HepG2 (cell line): ENCODE measurements around the gene CIAO2B. TPM values are rescaled to one million over a fixed set of nuclear protein-coding genes. Genes with fewer than 3 reads are reported as not detected.

Experiments
- ATAC-seq: fragments of 200-7000 bp; cut with Tn5 transposase; 3 replicates; pipeline ENCODE4 v1.9.1; 2020; ENCODE audit warnings: mild to moderate bottlenecking, moderate library complexity
- BruUV-seq: library from RNA; stranded (reverse); fragments of 400-500 nt; replicated peaks from 2 replicates; lab custom pipeline; 2021; lab: Mats Ljungman, UMichigan
- CTCF ChIA-PET: fragments of 300-600 bp; formaldehyde crosslinking; extraction: SDS; loops from one replicate; lab custom pipeline; 2021; ENCODE audit warnings: low total read pairs, inconsistent platforms, low intra/inter-chr PET ratio; lab: Yijun Ruan, JAX
- POLR2A ChIA-PET: fragments of 350-600 bp; sonication (Branson Sonifier 250); formaldehyde crosslinking; loops from one replicate; lab custom pipeline; 2020; ENCODE audit warnings: antibody characterized with exemption, inconsistent platforms; lab: Yijun Ruan, JAX
- DNase-seq: peaks from one replicate; pipeline ENCODE4 v3.0.0-alpha.2; 2015; ENCODE audit warnings: low spot score
- FAIRE-seq: peaks from 3 replicates; lab custom pipeline; 2011; peaks lifted over from hg19 to GRCh38; lab: Jason Lieb, UNC
- H2AFZ ChIP-seq: one replicate; pipeline ENCODE4 v1.6.1; 2011; ENCODE audit warnings: low read length, inconsistent platforms
- H3K27ac ChIP-seq: fragments of 300-600 bp; 3 replicates; pipeline ENCODE4 v1.8.0; 2011; ENCODE audit warnings: mixed run types, mild to moderate bottlenecking, mixed read lengths, low read length, inconsistent platforms; ENCODE audit not compliant: insufficient read depth; ENCODE audit errors: extremely low read length
- H3K27me3 ChIP-seq, 2 experiments: fragments of 200-600 bp in 1 of 2; 2 replicates in 1 of 2; 3 replicates in 1 of 2; pipeline versions ENCODE4 v1.6.0 to v1.8.0; 2011; ENCODE audit warnings: low read length in 2 of 2, mild to moderate bottlenecking in 2 of 2, moderate library complexity in 2 of 2, inconsistent platforms in 1 of 2; ENCODE audit not compliant: insufficient read depth in 2 of 2, control insufficient read depth in 1 of 2
- H3K36me3 ChIP-seq, 2 experiments: fragments of 200-600 bp in 1 of 2; replicated peaks in 1 of 2; 2 replicates in 1 of 2; 3 replicates in 1 of 2; pipeline versions ENCODE4 v1.5.1 to v1.8.0; 2011; ENCODE audit warnings: low read length in 2 of 2, inconsistent platforms in 1 of 2; ENCODE audit not compliant: insufficient read depth in 2 of 2, control insufficient read depth in 1 of 2
- H3K4me1 ChIP-seq: 2 replicates; pipeline ENCODE4 v1.5.1; 2012; ENCODE audit warnings: low read length, inconsistent platforms; ENCODE audit not compliant: insufficient read depth
- H3K4me2 ChIP-seq: 2 replicates; pipeline ENCODE4 v1.6.0; 2011; ENCODE audit warnings: low read depth, low read length, inconsistent platforms
- H3K4me3 ChIP-seq, 3 experiments: fragments of 200-600 bp in 1 of 3; sonication (generic), shearing (Covaris generic) in 1 of 3; replicated peaks in 1 of 3; 2 replicates each; pipeline ENCODE4 v1.5.1; 2011 to 2016; ENCODE audit warnings: low read length in 3 of 3, inconsistent platforms in 2 of 3, low read depth in 2 of 3, mild to moderate bottlenecking in 2 of 3, control low read depth in 1 of 3, mixed read lengths in 1 of 3; ENCODE audit not compliant: insufficient read depth in 1 of 3
- H3K79me2 ChIP-seq: one replicate; pipeline ENCODE4 v1.6.1; 2011; ENCODE audit warnings: low read length, inconsistent platforms; ENCODE audit not compliant: insufficient read depth
- H3K9ac ChIP-seq: 2 replicates; pipeline ENCODE4 v1.6.0; 2011; ENCODE audit warnings: mild to moderate bottlenecking, low read depth, low read length, inconsistent platforms; ENCODE audit not compliant: insufficient read depth
- H3K9me3 ChIP-seq: 2 replicates; pipeline ENCODE4 v1.5.1; 2012; ENCODE audit warnings: mild to moderate bottlenecking, low read length
- H4K20me1 ChIP-seq: 2 replicates; pipeline ENCODE4 v1.6.0; 2011; ENCODE audit warnings: inconsistent platforms, mild to moderate bottlenecking, low read length, moderate library complexity; ENCODE audit not compliant: insufficient read depth
- EP300 ChIP-seq, 3 experiments: sonication (generic) in 1 of 3; formaldehyde crosslinking in 1 of 3; IDR thresholded peaks; 2 replicates each; pipeline versions ENCODE4 v1.5.1 to v1.6.1; 2011 to 2020; ENCODE audit warnings: low read depth in 2 of 3, low read length in 2 of 3, borderline replicate concordance in 1 of 3, improper control_type of control experiment in 1 of 3, mild to moderate bottlenecking in 1 of 3, missing genetic modification reagents in 1 of 3, moderate library complexity in 1 of 3
- IRF2 ChIP-seq: IDR thresholded peaks from 2 replicates; pipeline ENCODE4 v1.6.1; 2018; ENCODE audit warnings: missing genetic modification reagents, missing compliant biosample characterization
- RNF2 ChIP-seq: fragments of 450-650 bp; conservative IDR thresholded peaks from 2 replicates; pipeline ENCODE4 v1.6.1; 2016; ENCODE audit warnings: low read depth
- THAP11 ChIP-seq: IDR thresholded peaks from 2 replicates; pipeline ENCODE4 v1.6.1; 2016; ENCODE audit warnings: missing biosample characterization, missing genetic modification reagents
- TMF1 ChIP-seq: sonication (generic); formaldehyde crosslinking; IDR thresholded peaks from 2 replicates; pipeline ENCODE4 v1.8.1; 2022; ENCODE audit warnings: low read depth, missing genetic modification reagents
- TOE1 ChIP-seq: sonication (generic); formaldehyde crosslinking; IDR thresholded peaks from 2 replicates; pipeline ENCODE4 v1.4.0; 2020; ENCODE audit warnings: mild to moderate bottlenecking, missing genetic modification reagents
- ZBTB44 ChIP-seq: sonication (generic); formaldehyde crosslinking; IDR thresholded peaks from 2 replicates; pipeline ENCODE4 v1.4.0; 2020; ENCODE audit warnings: missing genetic modification reagents
- ZNF235 ChIP-seq: sonication (generic); formaldehyde crosslinking; IDR thresholded peaks from 2 replicates; pipeline ENCODE4 v1.8.1; 2023; ENCODE audit warnings: mild to moderate bottlenecking, missing genetic modification reagents, borderline replicate concordance
- ZNF557 ChIP-seq: sonication (generic); formaldehyde crosslinking; IDR thresholded peaks from 2 replicates; pipeline ENCODE4 v1.4.0; 2020; ENCODE audit warnings: missing genetic modification reagents
- ZNF747 ChIP-seq: sonication (generic); formaldehyde crosslinking; IDR thresholded peaks from 2 replicates; pipeline ENCODE4 v1.8.1; 2023; ENCODE audit warnings: missing genetic modification reagents, mild to moderate bottlenecking, borderline replicate concordance
- ZNF782 ChIP-seq: sonication (generic); formaldehyde crosslinking; IDR thresholded peaks from 2 replicates; pipeline ENCODE4 v1.4.0; 2020; ENCODE audit warnings: missing genetic modification reagents, mild to moderate bottlenecking, borderline replicate concordance
- ZSCAN29 ChIP-seq: sonication (generic); formaldehyde crosslinking; conservative IDR thresholded peaks from 2 replicates; pipeline ENCODE4 v1.4.0; 2020; ENCODE audit warnings: mild to moderate bottlenecking, missing genetic modification reagents
- WGBS: methylation state at CpG from one replicate; pipeline ENCODE4 v1.1.6; 2017; ENCODE audit warnings: low lambda C conversion rate; 5-methylcytosine and 5-hydroxymethylcytosine counted together
- in situ Hi-C: cut with HindIII; loops from 2 replicates; pipeline ENCODE4 v1.10.0; 2017; ENCODE audit warnings: low pct_unique_long_range_greater_than_20kb; ENCODE audit not compliant: extremely low pct_ligation_motif_present
- intact Hi-C: fragments of 100-400 bp; cut with micrococcal nuclease; formaldehyde crosslinking; loops from one replicate; pipeline ENCODE4 v1.10.0; 2022; ENCODE audit not compliant: unreplicated experiment
- polyA plus RNA-seq, 8 experiments: library from polyadenylated mRNA; depleted of rRNA in 3 of 8; stranded (reverse) in 7 of 8; unstranded in 1 of 8; fragments of >200 nt; fragmentation: Illumina TruSeq in 4 of 8; extraction: Trizol in 4 of 8; gene quantifications; 2 replicates each; pipeline versions ENCODE4 v1.2.1 to v1.2.3, GENCODE V29; 2011 to 2016; ENCODE audit warnings: low read depth in 4 of 8, missing spikeins in 1 of 8, mixed read lengths in 1 of 8; ENCODE audit not compliant: insufficient read depth in 1 of 8
- total RNA-seq, 5 experiments: library from RNA; depleted of rRNA; stranded (reverse); fragments of >200 nt; fragmentation: Illumina TruSeq; extraction: Trizol; gene quantifications; 2 replicates each; pipeline ENCODE4 v1.2.3, GENCODE V29; 2016; ENCODE audit warnings: low read depth in 1 of 5

Gene CIAO2B
- total and polyA plus RNA-seq, 2 of the 13 experiments (the other 11 are each of a cell fraction or from before 2014, with no cell fraction given), result 157 to 293 TPM

- ChIA-PET CTCF (no interaction called here), POLR2A (interaction anchor here (1.8 to 7.3 kb wide), 3 partner anchors 11 to 18 kb away, joined by 5 to 86 read pairs (median 10); no protein-coding TSS in a partner anchor)
- no peak overlapping the region for H3K4me3 ChIP-seq
- WGBS, result 35% methylated on average over 2 of the region's 2 CpGs
- no peak overlapping the region for H3K9ac ChIP-seq
- H3K27ac ChIP-seq, result no peak overlapping the region
- no peaks in the 10 kb centered on the region for H3K36me3 ChIP-seq
- H2AFZ ChIP-seq, result no peak overlapping the region
- no peak for FAIRE-seq
- H4K20me1 ChIP-seq, result no peaks in the 10 kb centered on the region
- ATAC-seq, result no peak
- peaks cover 0 to 8% of the 10 kb centered on the region in 2 experiments; a peak in 4 of 5 replicates for H3K27me3 ChIP-seq
- H3K4me1 ChIP-seq, result peaks cover 37% of the 10 kb centered on the region
- TF ChIP-seq ZNF235, result no peak
- no peak for TF ChIP-seq TOE1 (CRISPR knock-in tag)
- TF ChIP-seq EP300 (IDR thresholded peaks at IDR 0.05; ENCODE audit: low read depth in 2 of 2, low read length in 2 of 2), result no peak
- TF ChIP-seq EP300 (CRISPR knock-in tag; IDR thresholded peaks at IDR 0.05; ENCODE audit: borderline replicate concordance), result no peak
- no peak for TF ChIP-seq RNF2
- no peak for TF ChIP-seq ZSCAN29 (CRISPR knock-in tag)
- TF ChIP-seq THAP11 (CRISPR knock-in tag), result no peak
- TF ChIP-seq TMF1, result no peak
- no peak for TF ChIP-seq IRF2 (CRISPR knock-in tag)
- no peak for TF ChIP-seq ZNF782
- no peak for TF ChIP-seq ZNF747
- TF ChIP-seq ZNF557, result no peak
- TF ChIP-seq ZBTB44, result no peak
- intact Hi-C loops, result no loop called here
- no peaks in the 10 kb centered on the region for H3K79me2 ChIP-seq
- no TSS peak for BruUV-seq
- H3K4me2 ChIP-seq, result no peak overlapping the region
- no peaks in the 10 kb centered on the region for H3K9me3 ChIP-seq
- no peak for DNase-seq
- in situ Hi-C loops, result no loop called here
Observed at GRCh38 chr16:66920299-66920590, 14.0 kb downstream of the CIAO2B start.
